K562 (cell line): ENCODE data around the gene TNRC6B. TPM values are rescaled to one million over a fixed set of nuclear protein-coding genes. Genes with fewer than 3 reads are reported as not detected.

Experiments used
- HNRNPL ChIP-seq: fragments of 200-400 bp; formaldehyde crosslinking; IDR thresholded peaks from 2 replicates; pipeline ENCODE4 v1.6.1; 2017; ENCODE audit warnings: low read depth, mild to moderate bottlenecking, low read length
- KLF10 ChIP-seq: fragments of 250-450 bp; sonication (Bioruptor Pico); IDR thresholded peaks from 2 replicates; pipeline ENCODE4 v1.6.1; 2021; ENCODE audit warnings: matching md5 sums
- NCOA4 ChIP-seq: fragments of 450-650 bp; IDR thresholded peaks from 2 replicates; pipeline ENCODE4 v1.6.1; 2018; ENCODE audit warnings: mild to moderate bottlenecking; ENCODE audit not compliant: partially characterized antibody
- SAP30 ChIP-seq: fragments of 200-600 bp; sonication (generic); IDR thresholded peaks from 2 replicates; pipeline ENCODE4 v1.6.1; 2012; ENCODE audit warnings: borderline replicate concordance, low read depth, mild to moderate bottlenecking, moderate library complexity, low read length, control low read depth, inconsistent platforms; ENCODE audit not compliant: insufficient read depth, poor library complexity, severe bottlenecking
- SMARCC2 ChIP-seq: fragments of 450-650 bp; IDR thresholded peaks from 2 replicates; pipeline ENCODE4 v1.6.1; 2017; ENCODE audit warnings: antibody characterized with exemption, moderate library complexity, mild to moderate bottlenecking, low read depth
- TRIM24 ChIP-seq, 2 experiments: fragments of 450-650 bp; IDR thresholded peaks; 2 replicates each; pipeline ENCODE4 v1.6.1; 2016
- ZNF778 ChIP-seq: fragments of 450-650 bp; formaldehyde crosslinking; IDR thresholded peaks from 2 replicates; pipeline ENCODE4 v1.4.0; 2020; ENCODE audit warnings: mild to moderate bottlenecking, moderate library complexity
- polyA plus RNA-seq, 8 experiments: library from polyadenylated mRNA; depleted of rRNA in 4 of 8; stranded (reverse) in 5 of 8; unstranded in 3 of 8; fragments of >200 nt; fragmentation: Nextera tagmentation in 2 of 8; fragmentation: Illumina TruSeq in 1 of 8; extraction: Ambion mirVana in 2 of 8; extraction: Trizol in 1 of 8; gene quantifications; 2 replicates each; pipeline versions ENCODE4 v1.2.1 to v1.2.3, GENCODE V29; 2011 to 2014; ENCODE audit warnings: inconsistent platforms in 1 of 8, missing spikeins in 1 of 8
- total RNA-seq, 7 experiments: library from RNA; depleted of rRNA in 6 of 7; stranded (reverse); fragments of >200 nt in 6 of 7; fragmentation: Illumina TruSeq in 2 of 7; extraction: Trizol in 2 of 7; gene quantifications; 2 replicates each; pipeline versions ENCODE4 v1.2.1 to v1.2.3, GENCODE V29; 2011 to 2021; ENCODE audit warnings: low replicate concordance in 1 of 7
- TF ChIP-seq, protein P1 (sequence below): fragments of 450-650 bp; IDR thresholded peaks from 2 replicates; pipeline ENCODE4 v1.6.1; 2016; ENCODE audit warnings: mild to moderate bottlenecking, moderate library complexity
- TF ChIP-seq, protein P2 (sequence below): fragments of 450-650 bp; IDR thresholded peaks from 2 replicates; pipeline ENCODE4 v1.6.1; 2016; ENCODE audit warnings: mild to moderate bottlenecking
- TF ChIP-seq, protein P3 (sequence below): sonication (generic); IDR thresholded peaks from 2 replicates; pipeline ENCODE4 v1.6.1; 2016
- TF ChIP-seq, protein P4 (sequence below): sonication (generic); formaldehyde crosslinking; IDR thresholded peaks from 2 replicates; pipeline ENCODE4 v1.5.0; 2020; ENCODE audit warnings: missing genetic modification reagents

Gene TNRC6B
- total and polyA plus RNA-seq, 9 of the 15 experiments (the other 6 are each of a cell fraction or from before 2014, with no cell fraction given), result 0.96 to 18.8 (median 10.8) TPM

DNA sequence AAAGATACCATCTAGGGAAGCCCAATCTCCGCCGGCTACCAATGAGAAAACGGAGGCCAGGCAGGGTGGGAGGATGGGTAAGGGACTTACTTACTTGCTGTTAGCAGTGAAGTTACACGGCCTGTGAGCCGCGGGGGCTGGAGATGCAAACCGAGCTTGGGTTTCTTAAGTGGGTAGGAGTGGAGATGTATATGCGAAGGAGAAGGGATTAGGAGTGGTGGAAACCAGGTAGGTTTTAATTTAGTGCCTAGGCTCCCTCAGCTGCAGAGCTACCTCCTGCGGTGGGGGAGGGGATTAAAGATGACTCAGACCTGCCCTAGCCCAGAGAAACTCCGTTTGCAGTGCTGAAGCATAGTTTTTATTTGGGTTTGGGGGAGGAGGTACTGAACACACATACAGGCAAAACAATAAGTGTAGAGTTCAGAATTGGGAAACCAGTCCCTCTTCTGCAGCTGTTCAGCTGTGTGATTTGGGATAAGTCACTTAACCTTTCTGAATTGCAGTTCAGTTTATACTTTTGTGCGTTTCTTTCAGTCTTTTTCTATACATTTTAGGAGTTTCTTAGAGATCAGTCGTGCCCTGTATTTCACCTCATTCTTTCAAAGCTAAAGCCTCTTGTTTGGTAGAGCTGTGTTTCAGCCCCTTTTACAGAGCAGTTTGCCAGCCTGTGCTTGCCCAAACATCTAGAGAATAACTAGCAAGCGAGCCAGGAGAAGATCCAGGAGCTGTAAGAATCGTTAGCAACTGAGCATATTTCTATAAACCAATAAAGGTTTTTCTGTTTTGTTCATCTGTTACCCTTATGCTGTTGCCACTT lies 596 bp upstream of the TNRC6B start (continued):
- TF ChIP-seq SAP30, result no peak
- TF ChIP-seq, protein P1, sequence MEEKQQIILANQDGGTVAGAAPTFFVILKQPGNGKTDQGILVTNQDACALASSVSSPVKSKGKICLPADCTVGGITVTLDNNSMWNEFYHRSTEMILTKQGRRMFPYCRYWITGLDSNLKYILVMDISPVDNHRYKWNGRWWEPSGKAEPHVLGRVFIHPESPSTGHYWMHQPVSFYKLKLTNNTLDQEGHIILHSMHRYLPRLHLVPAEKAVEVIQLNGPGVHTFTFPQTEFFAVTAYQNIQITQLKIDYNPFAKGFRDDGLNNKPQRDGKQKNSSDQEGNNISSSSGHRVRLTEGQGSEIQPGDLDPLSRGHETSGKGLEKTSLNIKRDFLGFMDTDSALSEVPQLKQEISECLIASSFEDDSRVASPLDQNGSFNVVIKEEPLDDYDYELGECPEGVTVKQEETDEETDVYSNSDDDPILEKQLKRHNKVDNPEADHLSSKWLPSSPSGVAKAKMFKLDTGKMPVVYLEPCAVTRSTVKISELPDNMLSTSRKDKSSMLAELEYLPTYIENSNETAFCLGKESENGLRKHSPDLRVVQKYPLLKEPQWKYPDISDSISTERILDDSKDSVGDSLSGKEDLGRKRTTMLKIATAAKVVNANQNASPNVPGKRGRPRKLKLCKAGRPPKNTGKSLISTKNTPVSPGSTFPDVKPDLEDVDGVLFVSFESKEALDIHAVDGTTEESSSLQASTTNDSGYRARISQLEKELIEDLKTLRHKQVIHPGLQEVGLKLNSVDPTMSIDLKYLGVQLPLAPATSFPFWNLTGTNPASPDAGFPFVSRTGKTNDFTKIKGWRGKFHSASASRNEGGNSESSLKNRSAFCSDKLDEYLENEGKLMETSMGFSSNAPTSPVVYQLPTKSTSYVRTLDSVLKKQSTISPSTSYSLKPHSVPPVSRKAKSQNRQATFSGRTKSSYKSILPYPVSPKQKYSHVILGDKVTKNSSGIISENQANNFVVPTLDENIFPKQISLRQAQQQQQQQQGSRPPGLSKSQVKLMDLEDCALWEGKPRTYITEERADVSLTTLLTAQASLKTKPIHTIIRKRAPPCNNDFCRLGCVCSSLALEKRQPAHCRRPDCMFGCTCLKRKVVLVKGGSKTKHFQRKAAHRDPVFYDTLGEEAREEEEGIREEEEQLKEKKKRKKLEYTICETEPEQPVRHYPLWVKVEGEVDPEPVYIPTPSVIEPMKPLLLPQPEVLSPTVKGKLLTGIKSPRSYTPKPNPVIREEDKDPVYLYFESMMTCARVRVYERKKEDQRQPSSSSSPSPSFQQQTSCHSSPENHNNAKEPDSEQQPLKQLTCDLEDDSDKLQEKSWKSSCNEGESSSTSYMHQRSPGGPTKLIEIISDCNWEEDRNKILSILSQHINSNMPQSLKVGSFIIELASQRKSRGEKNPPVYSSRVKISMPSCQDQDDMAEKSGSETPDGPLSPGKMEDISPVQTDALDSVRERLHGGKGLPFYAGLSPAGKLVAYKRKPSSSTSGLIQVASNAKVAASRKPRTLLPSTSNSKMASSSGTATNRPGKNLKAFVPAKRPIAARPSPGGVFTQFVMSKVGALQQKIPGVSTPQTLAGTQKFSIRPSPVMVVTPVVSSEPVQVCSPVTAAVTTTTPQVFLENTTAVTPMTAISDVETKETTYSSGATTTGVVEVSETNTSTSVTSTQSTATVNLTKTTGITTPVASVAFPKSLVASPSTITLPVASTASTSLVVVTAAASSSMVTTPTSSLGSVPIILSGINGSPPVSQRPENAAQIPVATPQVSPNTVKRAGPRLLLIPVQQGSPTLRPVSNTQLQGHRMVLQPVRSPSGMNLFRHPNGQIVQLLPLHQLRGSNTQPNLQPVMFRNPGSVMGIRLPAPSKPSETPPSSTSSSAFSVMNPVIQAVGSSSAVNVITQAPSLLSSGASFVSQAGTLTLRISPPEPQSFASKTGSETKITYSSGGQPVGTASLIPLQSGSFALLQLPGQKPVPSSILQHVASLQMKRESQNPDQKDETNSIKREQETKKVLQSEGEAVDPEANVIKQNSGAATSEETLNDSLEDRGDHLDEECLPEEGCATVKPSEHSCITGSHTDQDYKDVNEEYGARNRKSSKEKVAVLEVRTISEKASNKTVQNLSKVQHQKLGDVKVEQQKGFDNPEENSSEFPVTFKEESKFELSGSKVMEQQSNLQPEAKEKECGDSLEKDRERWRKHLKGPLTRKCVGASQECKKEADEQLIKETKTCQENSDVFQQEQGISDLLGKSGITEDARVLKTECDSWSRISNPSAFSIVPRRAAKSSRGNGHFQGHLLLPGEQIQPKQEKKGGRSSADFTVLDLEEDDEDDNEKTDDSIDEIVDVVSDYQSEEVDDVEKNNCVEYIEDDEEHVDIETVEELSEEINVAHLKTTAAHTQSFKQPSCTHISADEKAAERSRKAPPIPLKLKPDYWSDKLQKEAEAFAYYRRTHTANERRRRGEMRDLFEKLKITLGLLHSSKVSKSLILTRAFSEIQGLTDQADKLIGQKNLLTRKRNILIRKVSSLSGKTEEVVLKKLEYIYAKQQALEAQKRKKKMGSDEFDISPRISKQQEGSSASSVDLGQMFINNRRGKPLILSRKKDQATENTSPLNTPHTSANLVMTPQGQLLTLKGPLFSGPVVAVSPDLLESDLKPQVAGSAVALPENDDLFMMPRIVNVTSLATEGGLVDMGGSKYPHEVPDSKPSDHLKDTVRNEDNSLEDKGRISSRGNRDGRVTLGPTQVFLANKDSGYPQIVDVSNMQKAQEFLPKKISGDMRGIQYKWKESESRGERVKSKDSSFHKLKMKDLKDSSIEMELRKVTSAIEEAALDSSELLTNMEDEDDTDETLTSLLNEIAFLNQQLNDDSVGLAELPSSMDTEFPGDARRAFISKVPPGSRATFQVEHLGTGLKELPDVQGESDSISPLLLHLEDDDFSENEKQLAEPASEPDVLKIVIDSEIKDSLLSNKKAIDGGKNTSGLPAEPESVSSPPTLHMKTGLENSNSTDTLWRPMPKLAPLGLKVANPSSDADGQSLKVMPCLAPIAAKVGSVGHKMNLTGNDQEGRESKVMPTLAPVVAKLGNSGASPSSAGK, result no peak
- no peak for TF ChIP-seq ZNF778 (CRISPR knock-in tag)
- TF ChIP-seq HNRNPL, result no peak
- TF ChIP-seq TRIM24 (IDR thresholded peaks at IDR 0.05), result peak; percentile 53 to 55; a peak in 3 of 4 replicates
- no peak for TF ChIP-seq KLF10
- TF ChIP-seq NCOA4, result no peak
- TF ChIP-seq SMARCC2, result 0 out of 2 replicates have a peak, but pooled peaks have one; percentile 24
- TF ChIP-seq, protein P2, sequence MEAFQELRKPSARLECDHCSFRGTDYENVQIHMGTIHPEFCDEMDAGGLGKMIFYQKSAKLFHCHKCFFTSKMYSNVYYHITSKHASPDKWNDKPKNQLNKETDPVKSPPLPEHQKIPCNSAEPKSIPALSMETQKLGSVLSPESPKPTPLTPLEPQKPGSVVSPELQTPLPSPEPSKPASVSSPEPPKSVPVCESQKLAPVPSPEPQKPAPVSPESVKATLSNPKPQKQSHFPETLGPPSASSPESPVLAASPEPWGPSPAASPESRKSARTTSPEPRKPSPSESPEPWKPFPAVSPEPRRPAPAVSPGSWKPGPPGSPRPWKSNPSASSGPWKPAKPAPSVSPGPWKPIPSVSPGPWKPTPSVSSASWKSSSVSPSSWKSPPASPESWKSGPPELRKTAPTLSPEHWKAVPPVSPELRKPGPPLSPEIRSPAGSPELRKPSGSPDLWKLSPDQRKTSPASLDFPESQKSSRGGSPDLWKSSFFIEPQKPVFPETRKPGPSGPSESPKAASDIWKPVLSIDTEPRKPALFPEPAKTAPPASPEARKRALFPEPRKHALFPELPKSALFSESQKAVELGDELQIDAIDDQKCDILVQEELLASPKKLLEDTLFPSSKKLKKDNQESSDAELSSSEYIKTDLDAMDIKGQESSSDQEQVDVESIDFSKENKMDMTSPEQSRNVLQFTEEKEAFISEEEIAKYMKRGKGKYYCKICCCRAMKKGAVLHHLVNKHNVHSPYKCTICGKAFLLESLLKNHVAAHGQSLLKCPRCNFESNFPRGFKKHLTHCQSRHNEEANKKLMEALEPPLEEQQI, result no peak
- TF ChIP-seq, protein P3, sequence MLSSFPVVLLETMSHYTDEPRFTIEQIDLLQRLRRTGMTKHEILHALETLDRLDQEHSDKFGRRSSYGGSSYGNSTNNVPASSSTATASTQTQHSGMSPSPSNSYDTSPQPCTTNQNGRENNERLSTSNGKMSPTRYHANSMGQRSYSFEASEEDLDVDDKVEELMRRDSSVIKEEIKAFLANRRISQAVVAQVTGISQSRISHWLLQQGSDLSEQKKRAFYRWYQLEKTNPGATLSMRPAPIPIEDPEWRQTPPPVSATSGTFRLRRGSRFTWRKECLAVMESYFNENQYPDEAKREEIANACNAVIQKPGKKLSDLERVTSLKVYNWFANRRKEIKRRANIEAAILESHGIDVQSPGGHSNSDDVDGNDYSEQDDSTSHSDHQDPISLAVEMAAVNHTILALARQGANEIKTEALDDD, result peak; percentile 87
- TF ChIP-seq, protein P4, sequence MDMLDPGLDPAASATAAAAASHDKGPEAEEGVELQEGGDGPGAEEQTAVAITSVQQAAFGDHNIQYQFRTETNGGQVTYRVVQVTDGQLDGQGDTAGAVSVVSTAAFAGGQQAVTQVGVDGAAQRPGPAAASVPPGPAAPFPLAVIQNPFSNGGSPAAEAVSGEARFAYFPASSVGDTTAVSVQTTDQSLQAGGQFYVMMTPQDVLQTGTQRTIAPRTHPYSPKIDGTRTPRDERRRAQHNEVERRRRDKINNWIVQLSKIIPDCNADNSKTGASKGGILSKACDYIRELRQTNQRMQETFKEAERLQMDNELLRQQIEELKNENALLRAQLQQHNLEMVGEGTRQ (CRISPR knock-in tag), result no peak
